ENCODE measurements around the gene METTL1.
"Not testable (repeated sequence)": the region's sequence is repeated elsewhere in the genome, so short reads cannot be mapped to it uniquely, and the experiment has no call there.

METTL1 gene

DNA sequence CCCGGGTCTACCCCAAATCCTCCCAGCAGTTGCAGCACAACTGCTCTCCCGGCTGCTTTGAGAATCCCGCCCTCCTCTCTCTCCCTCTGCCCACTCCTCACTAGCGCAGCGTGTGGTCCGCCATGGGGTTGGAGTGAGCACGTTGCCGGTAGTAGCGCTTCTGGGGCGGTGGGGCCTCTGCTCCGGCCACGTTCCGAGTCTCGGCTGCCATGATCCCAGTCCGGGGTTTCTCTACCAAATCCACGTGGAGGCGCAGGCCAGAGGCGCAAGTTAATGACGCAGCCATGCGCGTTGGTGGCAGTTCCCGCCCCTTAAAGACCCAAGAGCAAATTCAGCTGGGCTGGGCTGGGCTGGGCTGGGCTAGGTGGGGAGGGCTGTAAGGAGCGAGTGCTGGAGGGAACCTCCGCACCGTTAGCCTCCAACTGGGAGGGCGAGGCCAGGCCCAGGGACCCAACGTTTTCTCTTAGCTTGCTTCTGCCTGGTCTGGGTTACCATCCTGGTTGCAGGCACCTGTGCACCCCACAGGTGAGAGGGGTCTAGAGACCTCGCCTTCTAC, at the start of gene METTL1:
Gene METTL1, minus strand, starts transcription at position 233 of the 556 bp plus-strand sequence. Its CDS starts 22 bp downstream, at position 211.
- DNase-seq: peak; percentile 98

DNA sequence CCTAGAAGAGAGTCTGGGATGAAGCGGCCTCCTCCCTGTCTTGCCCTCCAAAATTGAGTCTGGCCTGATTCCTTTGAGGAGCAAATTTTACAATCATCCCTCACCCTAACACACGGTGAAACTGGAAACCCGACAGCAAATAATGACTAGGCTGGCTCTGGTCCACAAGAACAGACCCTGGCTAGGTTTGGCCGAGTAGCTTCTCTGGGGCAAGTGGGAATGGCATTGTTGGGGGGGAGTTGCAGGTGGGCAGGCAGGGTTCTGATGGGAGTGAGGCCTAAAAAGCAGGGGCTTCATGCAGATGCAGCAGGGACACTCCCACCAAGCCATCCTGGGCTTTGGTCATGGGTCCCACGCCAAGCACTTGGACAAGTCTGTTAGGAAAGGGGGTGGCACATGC, 49.1 kb upstream of the METTL1 start:
- not testable (repeated sequence) for DNase-seq

DNA sequence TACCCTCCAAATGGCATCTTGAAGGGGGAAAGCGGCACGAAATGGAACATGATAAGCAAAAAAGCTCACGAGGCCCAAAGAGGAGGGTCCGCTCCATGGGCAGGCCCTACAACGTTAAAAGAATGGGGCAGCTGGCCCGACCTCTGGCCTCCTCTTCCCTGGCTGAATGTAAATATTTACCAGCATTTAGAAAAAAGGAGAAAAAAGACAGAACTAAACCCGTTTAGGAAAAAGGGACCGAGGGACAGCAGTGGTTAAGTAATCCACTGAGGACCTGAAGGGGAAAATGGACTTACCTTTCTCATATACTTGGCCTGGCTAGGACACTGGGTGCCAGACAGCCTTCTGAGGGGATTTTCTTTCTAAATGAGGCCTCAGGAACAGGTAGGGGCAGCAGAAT, 48.2 kb upstream of the METTL1 start:
- not testable (repeated sequence) for DNase-seq

DNA sequence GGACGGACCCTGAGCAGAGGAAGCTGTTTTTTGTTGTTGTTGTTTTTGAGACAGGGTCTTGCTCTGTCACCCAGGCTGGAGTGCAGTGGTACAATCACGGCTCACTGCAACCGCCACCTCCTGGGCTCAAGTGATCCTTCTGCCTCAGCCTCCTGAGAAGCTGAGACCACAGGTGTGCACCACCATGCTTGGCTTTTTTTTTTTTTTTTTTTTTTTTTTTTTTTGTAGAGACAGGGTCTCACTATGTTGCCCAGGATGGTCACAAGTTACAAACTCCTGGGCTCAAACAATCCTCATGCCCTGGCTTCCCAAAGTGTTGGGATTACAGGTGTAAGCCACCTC, 46.1 kb upstream of the METTL1 start:
- not testable (repeated sequence) for DNase-seq

DNA sequence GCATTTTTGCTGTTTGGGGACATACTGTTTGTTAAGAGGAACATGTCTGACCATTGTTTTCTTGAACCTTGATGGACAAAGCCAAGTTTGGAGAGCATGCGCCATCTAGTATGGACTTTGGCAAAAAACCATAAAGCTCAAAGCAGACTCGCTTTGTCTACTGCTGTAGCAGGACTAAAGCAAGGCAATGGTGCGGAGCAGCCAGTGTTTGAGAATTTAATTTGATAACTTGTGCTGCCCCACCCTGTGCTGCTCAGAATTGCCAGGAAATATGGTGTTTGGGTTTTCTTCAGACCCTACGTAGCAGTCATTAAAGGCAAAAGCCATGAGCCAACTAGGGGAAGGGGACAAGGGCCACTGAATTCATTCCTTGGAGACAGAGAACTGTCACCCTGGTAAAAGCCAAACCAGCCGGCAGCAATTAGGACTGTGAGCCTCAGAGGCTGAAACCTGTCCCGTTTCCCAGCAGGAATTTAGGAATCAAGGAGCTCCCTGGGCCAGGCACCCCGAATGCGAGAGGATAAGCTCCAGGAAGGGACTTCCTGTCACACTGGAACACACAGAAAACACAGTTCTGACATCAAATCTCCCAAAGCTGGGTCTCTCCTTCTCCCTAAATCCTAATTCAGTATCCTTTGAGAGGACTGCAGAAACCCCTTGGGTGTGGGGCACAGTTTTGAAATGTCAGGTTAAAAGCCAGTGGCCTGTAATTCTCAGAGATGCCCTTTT, 45.5 kb upstream of the METTL1 start:
- no peak for DNase-seq

DNA sequence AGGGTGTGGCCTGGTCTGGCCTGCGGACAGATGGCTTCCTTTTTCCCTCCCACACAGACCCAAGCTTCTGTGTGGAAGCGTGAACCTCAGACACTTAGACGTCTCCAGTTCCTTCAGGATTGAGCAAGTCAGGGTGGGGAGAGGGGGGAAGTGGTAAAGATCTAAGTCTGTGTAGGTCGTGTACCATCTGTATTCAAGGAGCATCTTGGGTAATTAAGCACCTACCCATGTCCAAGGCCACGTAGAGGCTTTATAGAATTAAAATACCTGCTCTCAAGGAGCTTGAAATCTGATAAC, 44.9 kb upstream of the METTL1 start:
- DNase-seq: no peak

DNA sequence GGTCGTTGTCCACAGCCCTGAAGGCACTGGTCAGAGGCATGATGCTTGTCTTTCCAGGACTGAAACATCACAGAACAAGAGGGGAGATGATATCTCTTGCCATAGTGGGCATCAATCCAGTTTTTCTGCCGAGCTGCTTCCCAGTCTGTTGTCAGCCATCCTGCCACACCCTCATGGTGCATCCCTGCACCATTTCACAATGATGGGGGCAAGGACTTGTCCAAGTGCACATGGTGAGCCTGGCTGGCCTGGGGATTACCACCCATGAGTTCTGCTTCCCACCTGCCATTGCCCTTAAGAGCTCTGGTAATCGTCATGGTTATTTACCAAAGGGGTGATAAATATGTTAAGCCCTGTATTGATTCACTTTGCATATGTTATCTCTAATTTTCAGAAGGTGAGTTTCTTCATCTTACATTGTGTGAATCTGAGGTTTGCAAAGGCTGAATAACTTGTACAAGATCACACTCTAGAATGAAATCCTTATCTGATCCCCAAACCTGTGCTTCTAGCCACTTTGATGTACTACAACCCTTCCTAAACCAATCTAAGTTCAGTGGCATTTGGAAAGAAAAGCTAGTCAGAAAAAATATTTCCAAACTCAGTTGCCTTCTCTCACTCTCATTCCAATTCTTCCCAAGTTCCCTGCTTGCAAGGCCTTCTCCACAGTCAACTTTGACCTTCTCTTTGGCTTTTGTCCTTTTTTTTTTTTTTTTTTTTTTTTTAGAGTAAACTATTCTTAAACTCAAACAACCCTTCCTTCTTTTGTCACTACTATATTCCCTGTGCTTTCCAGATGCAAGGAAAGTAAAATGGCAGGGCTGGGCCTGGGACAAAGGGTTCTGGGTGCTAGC, 44.3 kb upstream of the METTL1 start:
- no peak for DNase-seq

DNA sequence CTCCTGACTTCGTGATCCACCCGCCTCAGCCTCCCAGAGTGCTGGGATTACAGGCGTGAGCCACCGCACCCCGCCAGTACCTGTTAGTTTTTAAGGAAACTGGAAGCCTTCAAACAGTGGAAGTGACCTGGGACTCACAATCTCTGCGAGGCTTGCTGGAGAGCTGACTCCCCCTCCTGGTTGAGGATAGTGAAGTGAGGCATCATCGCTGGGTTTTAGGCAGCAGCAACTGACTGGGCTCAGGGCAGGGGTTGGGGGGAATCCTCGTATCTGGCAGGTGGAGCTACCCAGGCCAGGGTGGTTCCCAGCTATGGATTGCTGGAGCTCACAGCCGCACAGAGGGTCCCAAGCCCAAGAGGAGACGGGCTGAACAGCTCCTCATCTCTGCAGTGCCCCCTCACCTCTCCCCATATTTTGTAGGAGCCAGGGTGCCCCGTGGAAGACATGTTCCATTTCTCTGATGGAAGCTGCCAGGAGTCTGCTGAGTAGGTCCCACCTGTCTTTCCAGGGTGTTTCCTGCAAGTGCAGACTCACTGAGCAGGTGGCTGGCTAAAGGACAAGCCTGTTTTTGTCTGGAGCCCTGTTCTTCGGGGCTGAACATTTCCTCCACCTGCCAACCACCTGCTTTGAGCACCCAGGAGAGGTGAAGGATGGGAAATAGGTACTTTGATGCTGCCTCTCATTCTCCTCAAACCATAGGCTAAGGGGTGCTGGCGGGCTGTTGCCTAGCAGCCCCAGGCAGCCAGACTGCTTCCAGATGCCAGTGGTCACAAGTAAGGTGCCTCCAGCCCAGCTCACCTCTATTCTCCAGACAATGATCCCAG, 43.5 kb upstream of the METTL1 start:
- no peak for DNase-seq

DNA sequence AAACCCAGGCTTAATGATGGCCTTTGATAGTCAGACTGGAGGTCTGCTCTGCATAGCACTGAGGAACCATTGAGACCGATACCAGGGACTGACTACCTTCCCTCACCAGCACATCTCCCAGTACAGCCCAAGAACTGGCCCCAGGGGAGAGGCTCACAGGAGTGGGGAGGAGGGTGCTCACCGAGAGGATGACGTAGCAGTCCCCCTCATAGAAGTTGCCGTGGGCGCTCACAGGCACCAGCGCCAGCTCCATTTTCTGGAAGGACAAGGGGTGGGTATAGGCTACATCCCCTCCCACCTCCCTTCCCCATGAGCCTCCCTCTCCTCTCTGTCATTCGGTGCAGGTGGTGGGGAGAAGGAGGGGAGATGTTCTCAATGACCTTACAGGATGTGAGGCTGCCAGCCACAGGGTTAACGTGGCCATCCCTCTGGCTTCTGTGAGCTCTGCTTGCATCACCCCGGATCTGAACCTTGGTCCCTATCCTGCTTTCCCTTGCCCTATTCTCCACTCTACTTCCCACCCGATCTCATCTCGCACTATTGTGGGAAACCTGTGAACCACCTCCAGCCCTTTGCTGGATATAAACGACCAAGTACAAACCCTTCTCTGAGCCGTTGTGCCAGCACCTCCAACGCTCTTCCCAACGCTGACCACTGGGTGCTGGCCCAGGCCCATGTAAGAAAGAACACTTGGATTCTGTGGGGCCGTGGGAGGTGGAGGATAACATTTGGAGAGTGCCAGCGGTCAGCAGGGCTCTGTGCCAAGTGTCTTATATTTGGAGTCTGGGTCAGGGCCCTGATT, 42.3 kb upstream of the METTL1 start:
- no peak for DNase-seq

DNA sequence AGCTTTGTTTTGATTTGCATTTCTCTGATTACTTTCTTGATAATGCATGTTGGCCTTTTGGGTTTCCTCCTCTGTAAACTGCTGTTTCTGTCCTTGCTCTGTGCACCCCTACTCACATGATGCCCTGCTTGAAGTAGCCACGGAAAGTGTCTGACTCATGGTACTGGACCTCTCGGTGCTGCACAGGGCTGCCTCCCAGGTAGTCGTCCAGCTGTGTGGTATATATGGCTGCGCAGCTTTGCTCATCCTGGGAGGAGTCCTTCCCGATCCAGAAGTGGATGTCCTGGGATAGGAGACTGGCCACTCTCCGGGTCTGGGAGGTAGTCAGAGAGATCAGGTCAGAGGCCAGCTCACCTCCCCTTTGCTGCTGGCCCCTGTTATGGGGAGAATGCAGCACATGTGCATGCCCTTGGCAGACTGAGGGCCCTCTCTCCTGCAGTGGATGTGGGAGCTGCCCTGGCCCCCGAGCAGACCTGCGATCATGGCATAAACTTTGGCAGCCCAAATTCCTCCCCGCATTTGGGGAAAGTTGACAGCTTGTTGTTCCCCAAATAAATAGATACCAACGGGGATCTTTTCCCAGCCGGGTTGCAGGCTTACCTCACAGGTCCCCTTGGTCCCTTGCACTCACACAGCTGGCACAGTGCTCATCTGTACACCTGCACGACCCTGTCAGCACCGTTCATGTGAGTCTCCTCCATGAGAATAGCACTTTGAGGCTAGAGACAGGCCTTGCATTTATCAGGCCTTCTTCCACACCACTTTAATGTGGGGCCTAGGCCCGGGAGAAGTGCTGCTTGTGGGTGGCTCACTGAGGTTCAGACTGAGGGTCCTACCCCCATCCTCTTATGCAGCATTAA, 41.4 kb upstream of the METTL1 start:
- no peak for DNase-seq

DNA sequence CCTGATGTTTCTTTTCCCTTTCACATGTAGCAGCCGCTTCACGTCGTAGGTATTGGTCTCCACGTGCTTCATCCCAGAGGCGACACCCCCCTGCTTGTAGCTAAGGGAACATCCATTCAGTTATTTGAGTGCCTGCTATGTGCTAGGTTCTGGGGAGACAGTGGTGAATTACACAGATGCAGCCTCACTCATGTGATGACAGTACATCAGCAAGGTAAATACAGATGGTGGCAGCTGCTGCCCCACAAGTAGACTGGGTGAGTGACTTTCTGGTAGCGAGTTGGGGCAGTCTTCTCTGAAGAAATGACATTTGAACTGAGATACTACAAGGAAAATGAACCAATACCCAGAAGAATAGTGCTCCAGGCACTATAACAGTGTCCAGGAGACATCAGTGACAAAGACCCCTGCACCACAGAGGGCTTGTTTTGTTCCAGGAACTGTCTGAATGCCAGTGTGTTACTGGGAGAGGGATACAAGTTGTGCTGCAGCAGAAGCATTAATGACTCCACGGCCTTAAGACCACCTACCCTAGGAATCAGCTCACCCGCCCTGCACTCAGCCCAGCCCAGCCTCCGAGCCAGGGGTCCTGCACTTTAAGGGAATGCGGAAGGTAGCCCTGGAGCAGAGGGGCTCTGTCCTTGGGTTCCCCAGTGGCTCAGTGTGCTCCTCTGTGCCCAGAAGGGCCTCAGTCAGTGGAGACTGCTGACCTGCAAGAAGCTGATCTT, 39.3 kb upstream of the METTL1 start:
- no peak for DNase-seq

DNA sequence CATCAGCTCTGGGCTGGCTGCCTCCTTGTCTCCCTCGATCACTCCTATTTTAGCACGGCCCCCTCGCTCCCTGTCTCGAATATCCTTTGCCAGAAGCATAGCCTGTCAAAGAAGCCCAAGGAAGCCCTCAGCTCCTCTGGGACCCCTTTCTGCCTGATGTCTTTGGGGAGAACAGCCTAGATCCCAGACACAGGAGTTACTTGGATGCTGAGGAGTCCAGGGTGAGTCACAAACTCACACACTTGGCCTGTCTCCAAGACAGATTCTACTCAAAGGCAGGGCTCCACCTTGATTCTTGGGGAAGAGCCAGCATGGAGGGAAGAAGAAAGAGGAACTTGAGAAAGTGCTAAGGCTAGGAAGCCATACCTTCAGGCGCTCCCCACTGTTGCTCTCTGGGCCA, 38.5 kb upstream of the METTL1 start:
- DNase-seq: peak; percentile 69

DNA sequence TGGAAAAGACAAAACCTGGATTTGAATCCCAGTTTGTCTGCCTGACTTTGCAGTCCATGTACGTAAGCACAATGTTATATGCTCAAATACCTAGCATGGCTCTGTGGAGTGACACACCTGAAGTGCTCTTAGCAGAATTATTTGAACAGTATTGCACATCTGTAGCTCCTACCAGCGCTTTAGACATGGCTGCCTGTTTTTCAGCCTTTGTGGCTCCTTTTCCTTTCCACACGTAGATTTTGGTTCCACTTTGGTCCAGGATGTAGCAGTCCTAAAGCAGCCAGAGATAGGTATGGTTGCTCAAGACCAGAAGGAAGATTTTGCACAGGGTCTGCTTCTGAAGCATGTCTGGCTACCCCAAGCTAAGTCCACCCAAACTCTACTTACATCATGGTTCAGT, 37.5 kb upstream of the METTL1 start:
- no peak for DNase-seq

DNA sequence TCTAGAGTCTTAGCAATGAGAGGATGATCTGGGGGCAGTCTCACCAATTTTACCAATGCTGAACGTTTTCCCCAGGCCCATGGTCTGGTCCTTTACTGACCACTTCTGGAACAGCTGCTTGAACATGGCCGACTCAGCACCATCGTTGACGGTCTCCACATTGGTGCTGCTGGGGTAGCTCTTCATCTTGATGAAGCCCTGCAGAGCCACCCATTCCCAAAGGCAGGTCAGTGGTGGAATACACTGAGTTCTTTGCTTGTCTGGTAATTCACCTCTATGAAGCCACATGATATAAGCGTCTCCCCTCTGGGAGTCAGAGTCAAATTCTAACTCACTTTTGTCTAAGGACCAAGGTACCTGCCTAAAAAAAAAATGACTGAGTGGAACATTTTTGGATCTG, 36.4 kb upstream of the METTL1 start:
- no peak for DNase-seq

DNA sequence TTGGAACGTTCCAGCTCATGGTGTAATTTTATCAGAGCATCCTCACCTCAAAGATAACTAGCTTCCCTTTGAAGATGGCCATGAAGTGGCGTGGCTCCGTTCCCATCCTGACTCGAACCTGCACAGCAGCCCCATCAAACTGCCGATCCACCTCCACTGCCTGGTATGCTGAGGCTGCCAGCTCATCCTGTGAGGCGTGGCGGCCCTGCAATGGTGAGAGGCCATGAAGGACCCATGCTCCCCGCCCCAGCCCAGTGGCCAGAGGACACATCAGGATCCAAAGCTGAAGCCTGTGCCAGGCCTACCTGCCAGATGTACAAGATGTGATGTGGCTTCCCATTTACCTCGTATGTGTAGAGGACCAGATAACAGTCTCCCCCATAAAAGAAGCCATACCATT, 35.4 kb upstream of the METTL1 start:
- no peak for DNase-seq

DNA sequence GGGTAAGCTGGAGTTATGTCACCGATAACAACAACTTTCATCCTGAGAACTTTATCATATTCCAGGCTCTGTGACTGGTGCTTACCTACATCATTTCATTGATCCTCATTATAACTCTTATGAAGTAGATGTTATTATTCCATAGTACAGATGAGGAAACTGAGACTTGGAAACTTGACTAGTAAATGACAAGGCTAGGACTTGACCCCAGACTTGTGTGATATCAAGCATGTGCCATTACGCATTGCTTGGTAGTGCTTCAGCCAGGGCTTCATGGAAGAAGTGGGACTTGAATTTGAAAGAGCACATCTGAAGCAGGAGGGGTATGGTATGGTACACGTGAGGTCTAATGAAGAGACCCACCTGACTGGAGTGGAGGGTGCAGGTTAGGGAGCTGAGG, 34.8 kb upstream of the METTL1 start:
- DNase-seq: no peak

DNA sequence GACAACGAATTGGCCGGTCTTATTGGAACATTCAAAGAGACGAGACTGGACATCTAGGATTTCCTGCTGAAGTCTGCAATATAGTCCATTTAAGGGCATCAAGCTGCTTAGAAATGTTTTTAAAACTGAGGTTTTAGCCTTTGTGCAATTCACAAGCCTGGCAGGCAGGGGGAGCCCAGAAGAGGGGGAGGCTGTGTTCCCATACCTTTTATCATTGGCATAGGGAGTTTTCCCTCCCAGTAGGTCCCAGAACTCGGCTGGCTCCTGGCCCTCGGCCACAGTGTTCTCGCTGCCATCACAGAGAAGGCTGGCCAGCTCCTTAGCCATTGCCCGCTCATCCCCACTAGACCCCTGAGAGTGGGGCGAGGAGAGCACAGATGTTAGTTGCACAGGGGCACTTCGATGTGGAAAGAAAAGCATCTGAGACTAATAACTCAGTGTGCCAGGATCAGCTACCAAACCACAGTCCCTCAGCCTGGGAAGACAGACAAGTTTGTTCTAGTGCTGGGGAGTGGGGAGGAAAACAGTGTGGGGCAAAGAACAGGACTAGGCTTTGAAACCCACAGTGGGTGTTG, 31.5 kb upstream of the METTL1 start:
- peak; percentile 28 for DNase-seq

DNA sequence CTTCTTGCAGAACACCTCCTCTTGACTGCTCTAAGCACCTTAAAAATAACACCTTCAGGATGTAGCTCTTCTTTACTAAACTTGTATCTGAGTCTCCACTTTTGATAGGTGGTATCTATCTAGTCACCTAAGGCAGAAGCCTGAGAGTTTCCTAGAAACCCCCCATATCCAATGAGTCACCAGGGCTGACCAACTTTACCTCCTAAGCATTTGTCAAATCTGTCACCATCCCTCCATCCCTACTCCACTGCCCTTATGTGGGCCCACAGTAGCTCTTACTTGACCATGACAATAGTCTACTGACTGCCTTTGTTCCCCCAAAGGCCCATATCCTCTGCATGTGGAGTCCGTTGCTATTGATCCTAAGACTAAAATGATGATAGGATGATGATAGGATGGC, 30.7 kb upstream of the METTL1 start:
- DNase-seq: no peak

DNA sequence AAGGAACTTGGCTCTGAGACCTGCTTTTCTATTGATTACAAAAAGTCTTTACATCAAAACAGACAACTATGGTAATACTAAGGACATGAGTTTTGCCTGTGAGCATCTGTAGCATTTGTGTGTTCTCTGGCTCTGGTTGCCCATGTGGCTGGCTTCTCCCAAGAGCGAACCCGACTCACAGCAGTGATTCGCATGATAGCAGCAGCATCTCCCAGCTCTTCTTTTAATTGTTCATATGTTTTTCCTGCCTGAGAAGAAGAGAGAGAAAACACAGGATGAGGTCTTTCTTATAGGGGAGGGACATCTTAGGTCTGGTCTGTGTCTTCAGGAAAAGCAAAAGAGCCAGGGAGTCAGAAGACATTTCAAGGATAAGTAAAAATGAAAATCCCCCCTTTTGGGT, 29.1 kb upstream of the METTL1 start:
- DNase-seq: no peak

DNA sequence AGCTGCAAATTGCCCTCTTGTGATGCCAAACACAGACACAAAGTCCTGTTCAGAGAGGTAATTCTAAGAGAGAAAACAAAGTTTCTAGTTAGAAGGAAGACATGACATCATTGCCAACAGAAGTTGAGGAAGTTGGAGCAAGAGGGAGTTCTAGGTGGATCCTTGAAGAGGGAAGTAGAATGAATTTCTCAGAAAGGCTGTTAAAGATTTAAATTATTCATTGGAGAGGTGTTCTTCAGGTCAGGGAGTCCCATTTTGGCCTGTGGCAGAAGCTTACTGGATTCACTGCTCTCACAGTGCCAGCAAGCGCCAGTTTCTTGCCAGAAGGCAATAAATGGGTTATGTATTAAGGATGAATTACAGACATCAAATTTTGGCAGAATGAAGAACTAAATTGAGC, 26.0 kb upstream of the METTL1 start:
- no peak for DNase-seq

DNA sequence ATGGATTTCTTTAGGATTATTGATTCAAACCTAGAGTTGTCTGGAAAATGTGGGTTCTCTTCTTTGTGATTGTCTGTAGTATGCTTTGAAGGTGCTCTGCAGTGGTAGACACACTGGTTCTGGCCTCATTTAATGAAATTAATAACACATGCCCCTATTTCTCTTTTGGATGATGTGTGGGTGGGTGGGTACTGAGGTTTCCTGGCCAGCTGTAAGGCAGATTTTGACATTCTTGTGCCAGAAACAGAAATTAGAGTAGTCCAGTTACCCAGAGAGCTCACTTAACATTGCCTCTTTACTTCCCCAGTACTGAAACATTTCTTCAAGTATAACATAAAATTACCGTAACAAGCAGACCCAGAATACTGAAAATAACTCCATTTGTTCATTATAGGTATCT, 25.1 kb upstream of the METTL1 start:
- no peak for DNase-seq
